Osteoblast (primary cell): Measurements from ENCODE around the gene APOC1. TPM values are rescaled to one million over a fixed set of nuclear protein-coding genes. Genes with fewer than 3 reads are reported as not detected.
A peak's percentile ranks its signal among the peaks of the same experiment; 100 is the strongest.

Source experiments
- DNase-seq: peaks from one replicate; pipeline ENCODE4 v3.0.0; 2011; ENCODE audit warnings: low spot score, mixed read lengths; ENCODE audit not compliant: insufficient read length; ENCODE audit errors: missing footprints
- H2AFZ ChIP-seq: 2 replicates; pipeline ENCODE4 v1.6.0; 2011; ENCODE audit warnings: mild to moderate bottlenecking, low read length
- H3K27ac ChIP-seq: 2 replicates; pipeline ENCODE4 v1.5.1; 2011; ENCODE audit warnings: mild to moderate bottlenecking, low read depth, low read length, moderate library complexity
- H3K27me3 ChIP-seq: 2 replicates; pipeline ENCODE4 v1.6.0; 2012; ENCODE audit warnings: mild to moderate bottlenecking, control low read depth, inconsistent platforms, low read length, moderate library complexity; ENCODE audit not compliant: insufficient read depth
- H3K36me3 ChIP-seq: 2 replicates; pipeline ENCODE4 v1.5.1; 2011; ENCODE audit warnings: mild to moderate bottlenecking, low read length, control low read depth, moderate library complexity; ENCODE audit not compliant: insufficient read depth
- H3K4me1 ChIP-seq: 2 replicates; pipeline ENCODE4 v1.5.1; 2011; ENCODE audit warnings: mild to moderate bottlenecking, low read length, control low read depth, moderate library complexity; ENCODE audit not compliant: insufficient read depth
- H3K4me2 ChIP-seq: 2 replicates; pipeline ENCODE4 v1.6.0; 2011; ENCODE audit warnings: mild to moderate bottlenecking, low read length; ENCODE audit not compliant: insufficient read depth
- H3K4me3 ChIP-seq: fragments of 200-600 bp; sonication (generic); 3 replicates; pipeline ENCODE4 v1.5.1; 2012; ENCODE audit warnings: mild to moderate bottlenecking, low read length, inconsistent platforms; ENCODE audit not compliant: insufficient read depth
- H3K79me2 ChIP-seq: 2 replicates; pipeline ENCODE4 v1.6.0; 2012; ENCODE audit warnings: mild to moderate bottlenecking, low read length, control low read depth, inconsistent platforms; ENCODE audit not compliant: insufficient read depth
- H3K9me3 ChIP-seq: 2 replicates; pipeline ENCODE4 v1.5.1; 2011; ENCODE audit warnings: low read depth, low read length, control low read depth
- H4K20me1 ChIP-seq: 2 replicates; pipeline ENCODE4 v1.6.0; 2012; ENCODE audit warnings: mild to moderate bottlenecking, low read length, control low read depth; ENCODE audit not compliant: insufficient read depth
- CTCF ChIP-seq: IDR thresholded peaks from 2 replicates; pipeline ENCODE4 v1.5.1; 2011; ENCODE audit warnings: mild to moderate bottlenecking, low read depth, low read length, moderate library complexity; ENCODE audit errors: extremely low read depth
- total RNA-seq: library from RNA; depleted of rRNA; stranded (reverse); fragments of >200 nt; gene quantifications from 2 replicates; pipeline ENCODE4 v1.2.3, GENCODE V29; 2012

APOC1 gene
- total RNA-seq, 1 donor = 1.4 TPM

- no peak overlapping the region for H3K4me2 ChIP-seq
- no peaks in the 10 kb centered on the region for H3K79me2 ChIP-seq
- no peak overlapping the region for H3K27ac ChIP-seq
- peak; percentile 76 for DNase-seq
- H3K36me3 ChIP-seq = no peaks in the 10 kb centered on the region
- H4K20me1 ChIP-seq = no peaks in the 10 kb centered on the region
- H3K27me3 ChIP-seq = no peaks in the 10 kb centered on the region
- no peaks in the 10 kb centered on the region for H3K9me3 ChIP-seq
- no peak for TF ChIP-seq CTCF
- peaks cover 3% of the 10 kb centered on the region for H3K4me1 ChIP-seq
- H2AFZ ChIP-seq = no peak overlapping the region
- H3K4me3 ChIP-seq = no peak overlapping the region
These were observed 29.4 kb downstream of the APOC1 start for GRCh38 chr19:44943801-44944249.

GRCh38 chr19:44947041-44947581, 32.7 kb downstream of the APOC1 start:
- H3K4me3 ChIP-seq = no peak overlapping the region
- no peak overlapping the region for H3K27ac ChIP-seq
- peaks cover 12% of the 10 kb centered on the region for H3K4me1 ChIP-seq
- DNase-seq = peak; percentile 72
- H3K4me2 ChIP-seq = no peak overlapping the region
- H3K27me3 ChIP-seq = no peaks in the 10 kb centered on the region
- H3K9me3 ChIP-seq = no peaks in the 10 kb centered on the region
- H2AFZ ChIP-seq = no peak overlapping the region
- H3K36me3 ChIP-seq = peaks cover 6% of the 10 kb centered on the region
- no peaks in the 10 kb centered on the region for H4K20me1 ChIP-seq
- TF ChIP-seq CTCF = no peak
- no peaks in the 10 kb centered on the region for H3K79me2 ChIP-seq

GRCh38 chr19:44948237-44948636, 33.8 kb downstream of the APOC1 start:
- Histone ChIP-seq H3K36me3 (peaks cover 6% of the 10 kb centered on the region), H3K4me1 (peaks cover 12% of the 10 kb centered on the region), H3K79me2 (no peaks in the 10 kb centered on the region), H3K4me2 (no peak overlapping the region), H3K9me3 (no peaks in the 10 kb centered on the region), H3K4me3 (no peak overlapping the region), H3K27me3 (no peaks in the 10 kb centered on the region), H4K20me1 (no peaks in the 10 kb centered on the region), H2AFZ (no peak overlapping the region), H3K27ac (no peak overlapping the region)
- DNase-seq = no peak
- TF ChIP-seq CTCF = no peak

- H3K4me2 ChIP-seq = no peak overlapping the region
- peak; percentile 75 for DNase-seq
- H3K79me2 ChIP-seq = peaks cover 2% of the 10 kb centered on the region
- no peaks in the 10 kb centered on the region for H3K9me3 ChIP-seq
- no peaks in the 10 kb centered on the region for H3K27me3 ChIP-seq
- H2AFZ ChIP-seq = no peak overlapping the region
- TF ChIP-seq CTCF = no peak
- peaks cover 10% of the 10 kb centered on the region for H3K4me1 ChIP-seq
- no peaks in the 10 kb centered on the region for H4K20me1 ChIP-seq
- peaks cover 6% of the 10 kb centered on the region for H3K36me3 ChIP-seq
- no peak overlapping the region for H3K4me3 ChIP-seq
- H3K27ac ChIP-seq = no peak overlapping the region
These were observed 34.5 kb downstream of the APOC1 start for GRCh38 chr19:44948763-44949374.
